ENCODE measurements around the gene SYT1.

DNA sequence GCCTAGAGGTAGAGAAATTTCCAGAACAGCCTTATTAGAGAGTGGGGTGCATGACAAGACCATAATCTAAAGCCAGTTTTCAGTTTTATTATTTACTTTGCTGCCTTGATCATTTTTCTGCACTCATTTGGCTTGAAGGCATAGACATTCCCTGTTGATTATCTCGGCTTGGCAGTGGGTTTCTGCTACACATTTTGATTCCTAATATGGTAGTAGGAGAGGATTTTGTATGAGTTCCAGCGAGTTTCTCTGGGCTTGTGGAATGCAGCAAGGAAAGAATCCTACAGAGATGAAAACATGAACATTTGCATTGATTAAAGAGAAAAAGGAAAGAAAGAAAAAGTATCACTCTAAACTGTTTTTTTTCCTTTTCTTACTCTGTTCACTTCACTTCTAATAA, 545.0 kb downstream of the SYT1 start:
- no peak for TF ChIP-seq POLR2A (IDR thresholded peaks at IDR 0.05; ENCODE audit: low read depth)
- TF ChIP-seq, protein P1, sequence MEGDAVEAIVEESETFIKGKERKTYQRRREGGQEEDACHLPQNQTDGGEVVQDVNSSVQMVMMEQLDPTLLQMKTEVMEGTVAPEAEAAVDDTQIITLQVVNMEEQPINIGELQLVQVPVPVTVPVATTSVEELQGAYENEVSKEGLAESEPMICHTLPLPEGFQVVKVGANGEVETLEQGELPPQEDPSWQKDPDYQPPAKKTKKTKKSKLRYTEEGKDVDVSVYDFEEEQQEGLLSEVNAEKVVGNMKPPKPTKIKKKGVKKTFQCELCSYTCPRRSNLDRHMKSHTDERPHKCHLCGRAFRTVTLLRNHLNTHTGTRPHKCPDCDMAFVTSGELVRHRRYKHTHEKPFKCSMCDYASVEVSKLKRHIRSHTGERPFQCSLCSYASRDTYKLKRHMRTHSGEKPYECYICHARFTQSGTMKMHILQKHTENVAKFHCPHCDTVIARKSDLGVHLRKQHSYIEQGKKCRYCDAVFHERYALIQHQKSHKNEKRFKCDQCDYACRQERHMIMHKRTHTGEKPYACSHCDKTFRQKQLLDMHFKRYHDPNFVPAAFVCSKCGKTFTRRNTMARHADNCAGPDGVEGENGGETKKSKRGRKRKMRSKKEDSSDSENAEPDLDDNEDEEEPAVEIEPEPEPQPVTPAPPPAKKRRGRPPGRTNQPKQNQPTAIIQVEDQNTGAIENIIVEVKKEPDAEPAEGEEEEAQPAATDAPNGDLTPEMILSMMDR (IDR thresholded peaks at IDR 0.05) = no peak
